ENCODE data around the gene THAP2. TPM values are rescaled to one million over a fixed set of nuclear protein-coding genes. Genes with fewer than 3 reads are reported as not detected.

Gene THAP2
- total RNA-seq, 5 donors from 2014 or later (not counting 1 experiment from before 2014, with no cell fraction given) = 8.3 to 23.1 (median 8.6) TPM

DNA sequence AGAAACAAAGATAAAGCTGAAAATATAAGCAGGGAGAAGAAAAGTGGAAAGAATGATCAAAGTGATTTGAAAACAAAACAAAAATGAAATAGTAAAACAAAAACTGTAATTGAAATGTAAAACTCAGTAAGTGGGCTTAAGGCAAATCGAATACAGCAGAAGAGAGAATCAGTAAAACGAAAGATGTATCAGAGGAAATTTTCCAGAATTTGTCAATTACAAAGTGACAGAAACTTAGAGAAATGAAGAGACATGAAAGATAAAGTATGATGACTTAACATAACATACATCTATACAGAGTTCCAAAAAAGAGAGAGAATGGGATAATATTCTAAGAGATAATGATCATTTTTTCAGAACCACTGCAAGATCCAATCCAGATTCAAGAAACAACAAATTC is 11.0 kb upstream of the THAP2 start:
- no peak overlapping the region for H3K4me3 Mint-ChIP-seq
- peaks cover 34% of the 10 kb centered on the region for H3K36me3 Mint-ChIP-seq
- Histone ChIP-seq H3K4me1 (ENCODE audit: control insufficient read depth in 1 of 2, extremely low read depth in 1 of 2, insufficient read depth in 2 of 2, low read length in 2 of 2) (peaks cover 3% of the 10 kb centered on the region in 2 experiments), H3K27ac (ENCODE audit: low read length) (no peak overlapping the region), H3K36me3 (ENCODE audit: control insufficient read depth in 2 of 2, extremely low read depth in 1 of 2, insufficient read depth in 1 of 2, low read length in 1 of 2) (peaks cover 10 to 35% of the 10 kb centered on the region in 2 donors), H3K4me3 (ENCODE audit: control insufficient read depth in 1 of 2, extremely low read depth in 1 of 2, low read length in 1 of 2) (no peak overlapping the region), H3K9me3 (no peaks in the 10 kb centered on the region), H3K27me3 (replicated peaks in 1 of 2; ENCODE audit: control insufficient read depth in 2 of 2, extremely low read depth in 1 of 2, insufficient read depth in 2 of 2, low read length in 1 of 2) (no peaks in the 10 kb centered on the region)
- no peaks in the 10 kb centered on the region for H3K27me3 Mint-ChIP-seq
- DNase-seq (no peak), ATAC-seq (replicated peaks in 1 of 4) (no peak)
- no peaks in the 10 kb centered on the region for H3K9me3 Mint-ChIP-seq
- peaks cover 26 to 49% (median 48%) of the 10 kb centered on the region in 3 donors for H3K4me1 Mint-ChIP-seq
- CTCF ChIA-PET = interaction anchor here in 1 of 2 donors (0.6 to 0.7 kb wide), 2 partner anchors 16 to 107 kb away, joined by 3 to 5 read pairs; no protein-coding TSS in a partner anchor
- POLR2A ChIA-PET = interaction anchor here in 1 of 2 donors (1.0 kb wide), 1 partner anchor 10 kb away, joined by 3 read pairs; the partner anchor contains the start of gene ZFC3H1
- no peak overlapping the region for H3K27ac Mint-ChIP-seq
- no CpG with 5 or more reads among the region's 2 CpGs for WGBS (ENCODE audit: insufficient coverage)

DNA sequence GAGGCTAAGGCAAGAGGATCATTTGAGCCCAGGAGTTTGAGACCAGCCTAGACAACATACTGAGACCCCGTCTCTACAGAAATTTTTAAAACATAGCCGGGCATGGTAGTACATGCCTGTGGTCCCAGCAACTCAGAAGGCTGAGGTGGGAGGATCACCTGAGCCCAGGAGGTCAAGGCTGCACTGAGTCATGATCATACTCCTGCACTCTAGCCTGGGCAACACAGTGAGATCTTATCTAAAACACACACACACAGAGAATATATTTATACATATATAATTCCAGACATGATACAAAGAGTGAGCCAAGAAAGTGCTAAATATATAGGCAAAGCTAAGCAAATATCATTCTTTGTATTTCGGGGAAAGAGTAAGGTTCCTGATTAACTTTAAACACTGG is 9.9 kb upstream of the THAP2 start:
- ATAC-seq (replicated peaks in 1 of 4) (no peak), DNase-seq (no peak)
- no CpG with 5 or more reads among the region's 3 CpGs for WGBS (ENCODE audit: insufficient coverage)
- CTCF ChIA-PET = interaction anchor here in 1 of 2 donors (1.0 to 1.3 kb wide), 2 partner anchors 17 to 93 kb away, joined by 3 to 4 read pairs; no protein-coding TSS in a partner anchor
- Histone ChIP-seq H3K36me3 (ENCODE audit: control insufficient read depth in 2 of 2, extremely low read depth in 1 of 2, insufficient read depth in 1 of 2, low read length in 1 of 2) (peaks cover 10 to 45% of the 10 kb centered on the region in 2 donors), H3K4me1 (ENCODE audit: control insufficient read depth in 1 of 2, extremely low read depth in 1 of 2, insufficient read depth in 2 of 2, low read length in 2 of 2) (peaks cover 3% of the 10 kb centered on the region in 2 experiments), H3K27me3 (replicated peaks in 1 of 2; ENCODE audit: control insufficient read depth in 2 of 2, extremely low read depth in 1 of 2, insufficient read depth in 2 of 2, low read length in 1 of 2) (no peaks in the 10 kb centered on the region), H3K9me3 (no peaks in the 10 kb centered on the region), H3K27ac (ENCODE audit: low read length) (no peak overlapping the region), H3K4me3 (ENCODE audit: control insufficient read depth in 1 of 2, extremely low read depth in 1 of 2, low read length in 1 of 2) (no peak overlapping the region)
- Mint-ChIP-seq H3K4me3 (peak overlapping the region in 2 of 3 donors; percentile 41 to 63), H3K36me3 (peaks cover 42% of the 10 kb centered on the region), H3K4me1 (peaks cover 25 to 50% (median 49%) of the 10 kb centered on the region in 3 donors), H3K27ac (peak overlapping the region in 1 of 2 donors; percentile 16), H3K9me3 (no peaks in the 10 kb centered on the region), H3K27me3 (no peaks in the 10 kb centered on the region)
- POLR2A ChIA-PET = interaction anchor here in 1 of 2 donors (0.7 kb wide), 1 partner anchor 1547 kb away, joined by 4 read pairs; no protein-coding TSS in a partner anchor

DNA sequence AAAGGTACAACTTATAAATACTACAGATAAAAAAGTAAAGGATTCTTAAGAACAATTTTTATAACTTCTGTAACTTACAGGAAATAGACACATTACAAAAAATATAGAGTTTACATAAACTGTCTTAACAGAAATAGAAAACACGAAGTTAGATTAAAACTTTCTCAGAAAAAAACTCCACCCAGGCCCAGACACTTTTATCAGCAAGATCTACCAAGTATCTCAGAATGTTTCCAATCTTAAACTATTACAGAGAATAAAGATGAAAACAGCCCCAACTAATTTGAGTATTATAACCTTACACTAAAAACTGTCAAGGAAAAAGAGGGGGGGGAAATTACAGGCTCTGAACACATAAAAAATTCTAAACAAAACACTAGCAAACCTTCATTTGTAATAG is 8.6 kb upstream of the THAP2 start:
- H3K27me3 Mint-ChIP-seq = no peaks in the 10 kb centered on the region
- CTCF ChIA-PET = interaction anchor here in 1 of 2 donors (1.3 kb wide), 1 partner anchor 91 kb away, joined by 4 read pairs; no protein-coding TSS in a partner anchor
- no peak overlapping the region for H3K27ac ChIP-seq (ENCODE audit: low read length)

DNA sequence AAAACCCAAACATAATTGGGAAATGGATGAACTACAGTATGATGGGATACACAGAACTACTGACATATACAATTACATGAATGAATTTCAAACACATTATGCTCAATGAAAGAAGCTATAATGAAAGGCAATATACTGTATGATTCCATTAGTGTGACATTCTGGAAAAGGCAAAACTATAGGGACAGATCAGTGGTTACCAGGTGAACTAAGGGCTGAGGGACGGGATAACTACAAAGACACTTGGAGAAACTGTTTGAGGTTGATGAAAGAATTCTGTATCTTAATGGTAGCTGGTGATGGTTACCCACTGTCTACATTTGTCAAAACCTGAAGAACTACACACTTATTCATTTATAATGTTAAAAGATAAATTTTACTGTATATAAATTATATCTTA is 8.2 kb upstream of the THAP2 start:
- Mint-ChIP-seq H3K36me3 (peaks cover 41% of the 10 kb centered on the region), H3K27me3 (no peaks in the 10 kb centered on the region), H3K27ac (peak overlapping the region; percentile 29 to 46), H3K4me3 (peak overlapping the region; percentile 21 to 63 (median 54)), H3K9me3 (no peaks in the 10 kb centered on the region), H3K4me1 (peaks cover 29 to 55% (median 55%) of the 10 kb centered on the region in 3 donors)
- Histone ChIP-seq H3K4me3 (ENCODE audit: control insufficient read depth in 1 of 2, extremely low read depth in 1 of 2, low read length in 1 of 2) (no peak overlapping the region), H3K36me3 (ENCODE audit: control insufficient read depth in 2 of 2, extremely low read depth in 1 of 2, insufficient read depth in 1 of 2, low read length in 1 of 2) (peaks cover 10 to 52% of the 10 kb centered on the region in 2 donors), H3K9me3 (no peaks in the 10 kb centered on the region), H3K27ac (ENCODE audit: low read length) (no peak overlapping the region), H3K4me1 (ENCODE audit: control insufficient read depth in 1 of 2, extremely low read depth in 1 of 2, insufficient read depth in 2 of 2, low read length in 2 of 2) (peaks cover 6 to 8% of the 10 kb centered on the region in 2 experiments), H3K27me3 (replicated peaks in 1 of 2; ENCODE audit: control insufficient read depth in 2 of 2, extremely low read depth in 1 of 2, insufficient read depth in 2 of 2, low read length in 1 of 2) (no peaks in the 10 kb centered on the region)
- WGBS (ENCODE audit: insufficient coverage) = no CpG with 5 or more reads among the region's 1 CpG
- no peak for ATAC-seq (replicated peaks in 1 of 4)
- ChIA-PET POLR2A (no interaction called here), CTCF (interaction anchor here in 1 of 2 donors (0.7 to 1.4 kb wide), 2 partner anchors 19 to 91 kb away, joined by 3 read pairs; no protein-coding TSS in a partner anchor)
- no peak for DNase-seq

More for the DNA sequence above, 8.6 kb upstream of the THAP2 start:
- H3K4me1 ChIP-seq (ENCODE audit: control insufficient read depth in 1 of 2, extremely low read depth in 1 of 2, insufficient read depth in 2 of 2, low read length in 2 of 2) = peaks cover 3 to 6% of the 10 kb centered on the region in 2 experiments
- DNase-seq = no peak
- H3K36me3 ChIP-seq (ENCODE audit: control insufficient read depth in 2 of 2, extremely low read depth in 1 of 2, insufficient read depth in 1 of 2, low read length in 1 of 2) = peaks cover 10 to 52% of the 10 kb centered on the region in 2 donors
- peak overlapping the region; percentile 46 to 48 for H3K27ac Mint-ChIP-seq
- ATAC-seq (replicated peaks in 1 of 4) = no peak
- POLR2A ChIA-PET = no interaction called here
- H3K4me3 ChIP-seq (ENCODE audit: control insufficient read depth in 1 of 2, extremely low read depth in 1 of 2, low read length in 1 of 2) = no peak overlapping the region
- peaks cover 29 to 53% (median 53%) of the 10 kb centered on the region in 3 donors for H3K4me1 Mint-ChIP-seq
- H3K27me3 ChIP-seq (replicated peaks in 1 of 2; ENCODE audit: control insufficient read depth in 2 of 2, extremely low read depth in 1 of 2, insufficient read depth in 2 of 2, low read length in 1 of 2) = no peaks in the 10 kb centered on the region
- H3K36me3 Mint-ChIP-seq = peaks cover 41% of the 10 kb centered on the region
- WGBS (ENCODE audit: insufficient coverage) = no CpG with 5 or more reads among the region's 1 CpG
- no peaks in the 10 kb centered on the region for H3K9me3 Mint-ChIP-seq
- no peaks in the 10 kb centered on the region for H3K9me3 ChIP-seq
- peak overlapping the region; percentile 21 to 63 (median 54) for H3K4me3 Mint-ChIP-seq

DNA sequence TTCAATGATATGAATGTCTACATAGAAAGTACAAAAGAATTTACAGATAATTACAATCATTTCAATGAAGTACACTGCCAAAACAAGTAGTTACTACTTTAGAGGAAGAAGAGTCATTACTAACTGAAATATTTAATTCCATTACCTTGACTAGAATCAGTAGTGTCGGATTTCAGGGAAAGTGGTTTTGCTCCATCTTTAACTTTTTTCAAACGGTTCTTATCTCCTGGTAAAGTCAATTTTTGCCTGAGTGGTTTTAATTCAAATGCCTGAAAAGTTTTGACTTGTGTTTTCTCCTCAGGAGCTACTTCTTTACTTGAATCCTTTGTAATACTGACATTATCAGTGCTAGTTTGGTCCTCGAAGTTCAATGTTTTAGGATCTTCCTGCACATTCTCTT is 7.4 kb upstream of the THAP2 start:
- Histone ChIP-seq H3K9me3 (no peaks in the 10 kb centered on the region), H3K27ac (ENCODE audit: low read length) (no peak overlapping the region), H3K4me3 (ENCODE audit: control insufficient read depth in 1 of 2, extremely low read depth in 1 of 2, low read length in 1 of 2) (no peak overlapping the region), H3K4me1 (ENCODE audit: control insufficient read depth in 1 of 2, extremely low read depth in 1 of 2, insufficient read depth in 2 of 2, low read length in 2 of 2) (peaks cover 9 to 14% of the 10 kb centered on the region in 2 experiments), H3K27me3 (replicated peaks in 1 of 2; ENCODE audit: control insufficient read depth in 2 of 2, extremely low read depth in 1 of 2, insufficient read depth in 2 of 2, low read length in 1 of 2) (no peaks in the 10 kb centered on the region), H3K36me3 (ENCODE audit: control insufficient read depth in 2 of 2, extremely low read depth in 1 of 2, insufficient read depth in 1 of 2, low read length in 1 of 2) (peaks cover 10 to 48% of the 10 kb centered on the region in 2 donors)
- peak overlapping the region in 1 of 2 donors; percentile 42 for H3K27ac Mint-ChIP-seq
- CTCF ChIA-PET = interaction anchor here in 1 of 2 donors (1.4 kb wide), 1 partner anchor 90 kb away, joined by 3 read pairs; no protein-coding TSS in a partner anchor
- ATAC-seq (replicated peaks in 1 of 4) = no peak
- POLR2A ChIA-PET = interaction anchor here in 1 of 2 donors (0.9 kb wide), 1 partner anchor 30 kb away, joined by 4 read pairs; no protein-coding TSS in a partner anchor
- H3K36me3 Mint-ChIP-seq = peaks cover 42% of the 10 kb centered on the region
- H3K9me3 Mint-ChIP-seq = no peaks in the 10 kb centered on the region
- DNase-seq = no peak
- no peaks in the 10 kb centered on the region for H3K27me3 Mint-ChIP-seq
- no CpG with 5 or more reads among the region's 3 CpGs for WGBS (ENCODE audit: insufficient coverage)
- H3K4me3 Mint-ChIP-seq = peak overlapping the region in 1 of 3 donors; percentile 4
- peaks cover 33 to 59% (median 58%) of the 10 kb centered on the region in 3 donors for H3K4me1 Mint-ChIP-seq

DNA sequence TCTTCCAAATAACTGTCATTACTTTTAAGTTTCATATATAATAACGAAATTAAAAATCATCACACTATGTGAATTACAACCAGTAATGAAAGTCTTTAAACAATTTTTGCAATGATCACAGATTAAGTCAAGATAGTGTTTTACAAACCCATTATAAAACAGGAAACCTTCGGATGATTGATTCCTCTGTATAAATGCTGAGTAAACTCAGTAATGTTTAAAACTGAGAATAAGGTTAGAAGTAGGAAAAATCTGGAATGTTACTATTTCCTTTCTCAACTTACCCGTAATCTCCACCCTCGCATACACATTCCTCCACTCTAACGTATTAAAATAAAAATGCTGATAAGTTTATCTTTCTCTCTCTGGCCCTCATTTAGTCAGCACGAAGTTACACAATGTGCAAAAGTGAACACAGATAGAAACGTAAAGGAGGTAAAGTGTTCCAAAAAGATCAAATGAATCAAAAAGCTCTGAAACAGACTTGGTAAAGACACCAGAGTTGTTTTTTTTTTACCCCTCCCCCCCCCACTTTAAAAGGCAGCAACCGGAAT is 2.0 kb upstream of the THAP2 start:
- H3K27me3 Mint-ChIP-seq = no peaks in the 10 kb centered on the region
- DNase-seq = no peak
- peak overlapping the region; percentile 93 to 99 for H3K27ac Mint-ChIP-seq

More for the DNA sequence above, 2.0 kb upstream of the THAP2 start:
- Histone ChIP-seq H3K4me1 (ENCODE audit: control insufficient read depth in 1 of 2, extremely low read depth in 1 of 2, insufficient read depth in 2 of 2, low read length in 2 of 2) (peaks cover 12 to 23% of the 10 kb centered on the region in 2 experiments), H3K27ac (ENCODE audit: low read length) (peak overlapping the region; percentile 98), H3K4me3 (ENCODE audit: control insufficient read depth in 1 of 2, extremely low read depth in 1 of 2, low read length in 1 of 2) (peak overlapping the region; percentile 82 to 99), H3K36me3 (ENCODE audit: control insufficient read depth in 2 of 2, extremely low read depth in 1 of 2, insufficient read depth in 1 of 2, low read length in 1 of 2) (peaks cover 3 to 31% of the 10 kb centered on the region in 2 donors), H3K9me3 (no peaks in the 10 kb centered on the region), H3K27me3 (replicated peaks in 1 of 2; ENCODE audit: control insufficient read depth in 2 of 2, extremely low read depth in 1 of 2, insufficient read depth in 2 of 2, low read length in 1 of 2) (no peaks in the 10 kb centered on the region)
- Mint-ChIP-seq H3K4me3 (peak overlapping the region; percentile 93 to 100 (median 98)), H3K4me1 (peaks cover 57 to 60% (median 58%) of the 10 kb centered on the region in 3 donors), H3K9me3 (peaks cover 0 to 1% (median 0%) of the 10 kb centered on the region in 3 donors), H3K36me3 (peaks cover 34% of the 10 kb centered on the region)
- POLR2A ChIA-PET = interaction anchor here (0.6 to 3.2 kb wide), 9 partner anchors 14 to 202 kb away, joined by 3 to 57 read pairs (median 10); partner anchors contain the start of genes TMEM19 (in 2 of the 2), RAB21 (in 1 of the 2) and TBC1D15 (in 1 of the 2)
- ATAC-seq (replicated peaks in 1 of 4) = no peak
- CTCF ChIA-PET = interaction anchor here (0.6 to 3.5 kb wide), 9 partner anchors 11 to 92 kb away, joined by 3 to 46 read pairs (median 3); partner anchors contain the start of genes RAB21 (in 1 of the 2) and TMEM19 (in 1 of the 2)
- no CpG with 5 or more reads among the region's 8 CpGs for WGBS (ENCODE audit: insufficient coverage)

All from T-cell (primary cell).